Measurements from ENCODE around the gene PRRT1. TPM values are rescaled to one million over a fixed set of nuclear protein-coding genes. Genes with fewer than 3 reads are reported as not detected.
A peak's percentile ranks its signal among the peaks of the same experiment; 100 is the strongest.

The PRRT1 gene
- polyA plus RNA-seq, 2 of the 4 experiments (the other 2 are of a cell fraction), result 0.19 to 0.63 TPM

DNA sequence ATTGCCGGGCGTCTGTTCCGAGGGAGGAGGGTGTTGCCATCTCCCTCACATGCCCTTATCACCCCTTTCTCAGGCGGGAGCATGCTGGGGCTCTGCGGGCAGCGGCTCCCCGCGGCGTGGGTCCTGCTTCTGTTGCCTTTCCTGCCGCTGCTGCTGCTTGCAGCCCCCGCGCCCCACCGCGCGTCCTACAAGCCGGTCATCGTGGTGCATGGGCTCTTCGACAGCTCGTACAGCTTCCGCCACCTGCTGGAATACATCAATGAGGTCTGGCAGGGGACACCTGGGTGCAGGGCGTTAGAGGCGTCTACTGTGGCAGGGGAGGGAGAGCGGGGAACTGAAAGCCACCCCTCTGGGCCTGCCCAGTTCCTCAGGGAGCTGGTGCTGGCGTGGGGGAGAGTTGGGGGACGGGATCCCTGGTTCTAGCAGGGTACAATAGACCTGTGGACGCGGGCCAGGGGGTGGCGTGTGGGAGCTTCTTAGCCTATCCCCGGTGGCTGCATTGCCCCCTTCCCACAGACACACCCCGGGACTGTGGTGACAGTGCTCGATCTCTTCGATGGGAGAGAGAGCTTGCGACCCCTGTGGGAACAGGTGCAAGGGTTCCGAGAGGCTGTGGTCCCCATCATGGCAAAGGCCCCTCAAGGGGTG, 2.9 kb upstream of the PRRT1 start:
- Histone ChIP-seq H3K9me3 (no peaks in the 10 kb centered on the region), H3K4me3 (peak overlapping the region; percentile 59), H3K4me2 (peak overlapping the region; percentile 86), H3K4me1 (peaks cover 14% of the 10 kb centered on the region; the same call in 2 of the 3 replicates), H3K27ac (peak overlapping the region; percentile 81 to 85)
- no peak for TF ChIP-seq TFCP2L1 (CRISPR knock-in tag; IDR thresholded peaks at IDR 0.05)
- no peak for TF ChIP-seq MYC (IDR thresholded peaks at IDR 0.05; ENCODE audit: borderline replicate concordance, low read length)
- TF ChIP-seq ZSCAN20 (CRISPR knock-in tag; IDR thresholded peaks at IDR 0.05), result no peak
- TF ChIP-seq, protein P1, sequence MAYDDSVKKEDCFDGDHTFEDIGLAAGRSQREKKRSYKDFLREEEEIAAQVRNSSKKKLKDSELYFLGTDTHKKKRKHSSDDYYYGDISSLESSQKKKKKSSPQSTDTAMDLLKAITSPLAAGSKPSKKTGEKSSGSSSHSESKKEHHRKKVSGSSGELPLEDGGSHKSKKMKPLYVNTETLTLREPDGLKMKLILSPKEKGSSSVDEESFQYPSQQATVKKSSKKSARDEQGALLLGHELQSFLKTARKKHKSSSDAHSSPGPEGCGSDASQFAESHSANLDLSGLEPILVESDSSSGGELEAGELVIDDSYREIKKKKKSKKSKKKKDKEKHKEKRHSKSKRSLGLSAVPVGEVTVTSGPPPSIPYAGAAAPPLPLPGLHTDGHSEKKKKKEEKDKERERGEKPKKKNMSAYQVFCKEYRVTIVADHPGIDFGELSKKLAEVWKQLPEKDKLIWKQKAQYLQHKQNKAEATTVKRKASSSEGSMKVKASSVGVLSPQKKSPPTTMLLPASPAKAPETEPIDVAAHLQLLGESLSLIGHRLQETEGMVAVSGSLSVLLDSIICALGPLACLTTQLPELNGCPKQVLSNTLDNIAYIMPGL (CRISPR knock-in tag; IDR thresholded peaks at IDR 0.05; ENCODE audit: borderline replicate concordance), result no peak
- TF ChIP-seq, protein P2, sequence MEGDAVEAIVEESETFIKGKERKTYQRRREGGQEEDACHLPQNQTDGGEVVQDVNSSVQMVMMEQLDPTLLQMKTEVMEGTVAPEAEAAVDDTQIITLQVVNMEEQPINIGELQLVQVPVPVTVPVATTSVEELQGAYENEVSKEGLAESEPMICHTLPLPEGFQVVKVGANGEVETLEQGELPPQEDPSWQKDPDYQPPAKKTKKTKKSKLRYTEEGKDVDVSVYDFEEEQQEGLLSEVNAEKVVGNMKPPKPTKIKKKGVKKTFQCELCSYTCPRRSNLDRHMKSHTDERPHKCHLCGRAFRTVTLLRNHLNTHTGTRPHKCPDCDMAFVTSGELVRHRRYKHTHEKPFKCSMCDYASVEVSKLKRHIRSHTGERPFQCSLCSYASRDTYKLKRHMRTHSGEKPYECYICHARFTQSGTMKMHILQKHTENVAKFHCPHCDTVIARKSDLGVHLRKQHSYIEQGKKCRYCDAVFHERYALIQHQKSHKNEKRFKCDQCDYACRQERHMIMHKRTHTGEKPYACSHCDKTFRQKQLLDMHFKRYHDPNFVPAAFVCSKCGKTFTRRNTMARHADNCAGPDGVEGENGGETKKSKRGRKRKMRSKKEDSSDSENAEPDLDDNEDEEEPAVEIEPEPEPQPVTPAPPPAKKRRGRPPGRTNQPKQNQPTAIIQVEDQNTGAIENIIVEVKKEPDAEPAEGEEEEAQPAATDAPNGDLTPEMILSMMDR (IDR thresholded peaks at IDR 0.05), result peak; percentile 44
- peak; percentile 57 for TF ChIP-seq SMC3 (IDR thresholded peaks at IDR 0.05)
- TF ChIP-seq CBX8 (IDR thresholded peaks at IDR 0.05), result no peak
- TF ChIP-seq RAD21 (conservative IDR thresholded peaks at IDR 0.05 in 1 of 2, IDR thresholded peaks at IDR 0.05 in 1 of 2), result peak; percentile 64 to 65
- TF ChIP-seq, protein P3, sequence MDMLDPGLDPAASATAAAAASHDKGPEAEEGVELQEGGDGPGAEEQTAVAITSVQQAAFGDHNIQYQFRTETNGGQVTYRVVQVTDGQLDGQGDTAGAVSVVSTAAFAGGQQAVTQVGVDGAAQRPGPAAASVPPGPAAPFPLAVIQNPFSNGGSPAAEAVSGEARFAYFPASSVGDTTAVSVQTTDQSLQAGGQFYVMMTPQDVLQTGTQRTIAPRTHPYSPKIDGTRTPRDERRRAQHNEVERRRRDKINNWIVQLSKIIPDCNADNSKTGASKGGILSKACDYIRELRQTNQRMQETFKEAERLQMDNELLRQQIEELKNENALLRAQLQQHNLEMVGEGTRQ (IDR thresholded peaks at IDR 0.05), result no peak
- peak; percentile 38; the same call in 1 of the 2 replicates for TF ChIP-seq KDM5A (IDR thresholded peaks at IDR 0.05)
- ChIA-PET POLR2A (interaction anchor here (1.0 to 1.2 kb wide), 2 partner anchors 24 to 36 kb away, joined by 3 read pairs; no protein-coding TSS in a partner anchor), CTCF (interaction anchor here (0.5 to 1.9 kb wide), 15 partner anchors 10 to 544 kb away, joined by 3 to 18 read pairs (median 4); partner anchors contain the start of genes AGPAT1, ATF6B, EGFL8 and FKBPL)
- FAIRE-seq (no peak), ATAC-seq (peak; percentile 85 to 90), DNase-seq (ENCODE audit: low read depth in 1 of 2, low spot score in 1 of 2) (peak; percentile 69 to 71)
- 25% methylated on average over 8 of the region's 34 CpGs for WGBS (ENCODE audit: missing lambda C conversion rate)

DNA sequence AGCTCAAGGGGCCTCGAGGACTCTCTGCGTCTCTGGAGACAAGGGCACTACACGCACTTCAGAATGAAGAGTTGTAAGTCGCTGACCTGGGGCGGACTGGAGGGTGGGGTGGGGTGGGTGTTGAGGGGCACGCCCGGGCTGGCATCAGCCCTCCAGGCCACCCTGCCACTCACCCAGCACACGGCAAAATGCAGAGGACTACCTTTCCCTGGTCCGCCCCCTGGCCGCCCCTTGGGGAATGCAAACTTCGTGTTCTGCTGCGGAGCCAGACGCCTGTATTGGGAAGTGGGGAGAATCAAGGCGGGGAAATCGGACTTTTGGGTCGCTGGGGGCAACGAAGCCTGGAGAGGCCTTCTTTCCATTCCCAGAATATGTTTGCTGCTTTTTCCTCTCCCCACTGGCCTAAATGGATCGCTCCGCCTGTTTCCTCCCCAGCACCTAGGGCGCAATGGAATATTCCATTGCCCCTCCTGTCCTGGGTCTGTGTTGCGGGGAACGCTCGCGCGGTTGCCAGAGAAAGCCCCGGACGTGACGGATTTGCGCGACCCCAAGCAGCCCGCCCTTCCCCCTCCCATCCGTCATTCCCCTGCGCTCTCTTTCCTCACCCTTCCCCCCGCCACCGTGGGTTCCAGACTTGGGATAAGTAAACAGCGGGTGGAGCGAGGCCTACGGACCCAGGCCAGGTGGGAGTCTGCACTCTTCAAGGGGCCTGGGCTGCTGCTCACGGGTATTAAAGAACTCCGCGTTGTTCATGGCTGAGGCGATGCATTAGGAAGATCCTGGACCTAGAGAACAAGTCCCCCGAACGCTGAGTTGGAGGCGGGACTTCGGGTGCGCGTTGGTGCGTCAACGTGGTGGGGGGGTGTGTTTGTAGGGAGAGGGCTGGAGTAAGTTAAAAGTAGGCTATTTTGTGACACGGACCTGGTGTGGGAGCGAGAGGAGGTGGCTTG, 2.1 kb upstream of the PRRT1 start, which contains the start of gene PPT2:
Gene PPT2 (plus strand): TSS at position 578 of the 950 bp plus-strand sequence. CDS start 454 bp downstream, outside the sequence.
- H3K4me3 ChIP-seq, result peak within 1 kb of the TSS; percentile 59
- no peaks in the 10 kb centered on the region for H3K9me3 ChIP-seq
- peaks cover 14% of the 10 kb centered on the region; the same call in 2 of the 3 replicates for H3K4me1 ChIP-seq
- WGBS (ENCODE audit: missing lambda C conversion rate), result 5% methylated on average over 34 of the region's 52 CpGs
- DNase-seq (ENCODE audit: low read depth in 1 of 2, low spot score in 1 of 2) (peak; percentile 45 to 85), FAIRE-seq (no peak), ATAC-seq (peak; percentile 70 to 83)
- POLR2A ChIA-PET, result interaction anchor here (1.0 to 1.2 kb wide), 3 partner anchors 23 to 67 kb away, joined by 3 read pairs; no protein-coding TSS in a partner anchor
- CTCF ChIA-PET, result interaction anchor here (0.6 to 1.9 kb wide), 12 partner anchors 10 to 245 kb away, joined by 3 to 18 read pairs (median 4); partner anchors contain the start of genes ATF6B, EGFL8, FKBPL and GPSM3
- H3K27ac ChIP-seq, result peak within 1 kb of the TSS; percentile 81 to 85
- H3K4me2 ChIP-seq, result peak within 1 kb of the TSS; percentile 86
- TF ChIP-seq, protein P1 (CRISPR knock-in tag; IDR thresholded peaks at IDR 0.05; ENCODE audit: borderline replicate concordance), result no peak
- TF ChIP-seq HOXB5 (CRISPR knock-in tag; IDR thresholded peaks at IDR 0.05) (no peak), MAFK (IDR thresholded peaks at IDR 0.05; ENCODE audit: partially characterized antibody) (no peak), TFCP2L1 (CRISPR knock-in tag; IDR thresholded peaks at IDR 0.05) (no peak), FOXS1 (CRISPR knock-in tag; IDR thresholded peaks at IDR 0.05) (no peak), GATA3 (IDR thresholded peaks at IDR 0.05; ENCODE audit: borderline replicate concordance) (no peak), TP53 (CRISPR knock-in tag; IDR thresholded peaks at IDR 0.05) (no peak), CBX8 (IDR thresholded peaks at IDR 0.05) (no peak), POLR2A (IDR thresholded peaks at IDR 0.05; ENCODE audit: low read length) (peak; percentile 13; the same call in 1 of the 2 replicates), NR3C1 (IDR thresholded peaks at IDR 0.05) (no peak), CHD2 (IDR thresholded peaks at IDR 0.05; ENCODE audit: low read length, partially characterized antibody) (peak; percentile 63), RCOR1 (IDR thresholded peaks at IDR 0.05; ENCODE audit: low read depth, low read length) (no peak), FOSL2 (IDR thresholded peaks at IDR 0.05) (no peak), FOSL2 (CRISPR knock-in tag; IDR thresholded peaks at IDR 0.05) (no peak)
- TF ChIP-seq, protein P4, sequence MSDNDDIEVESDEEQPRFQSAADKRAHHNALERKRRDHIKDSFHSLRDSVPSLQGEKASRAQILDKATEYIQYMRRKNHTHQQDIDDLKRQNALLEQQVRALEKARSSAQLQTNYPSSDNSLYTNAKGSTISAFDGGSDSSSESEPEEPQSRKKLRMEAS (IDR thresholded peaks at IDR 0.05), result 0 out of 2 replicates have a peak, but pooled peaks have one; percentile 1
- TF ChIP-seq, protein P5, sequence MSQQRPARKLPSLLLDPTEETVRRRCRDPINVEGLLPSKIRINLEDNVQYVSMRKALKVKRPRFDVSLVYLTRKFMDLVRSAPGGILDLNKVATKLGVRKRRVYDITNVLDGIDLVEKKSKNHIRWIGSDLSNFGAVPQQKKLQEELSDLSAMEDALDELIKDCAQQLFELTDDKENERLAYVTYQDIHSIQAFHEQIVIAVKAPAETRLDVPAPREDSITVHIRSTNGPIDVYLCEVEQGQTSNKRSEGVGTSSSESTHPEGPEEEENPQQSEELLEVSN (IDR thresholded peaks at IDR 0.05; ENCODE audit: borderline replicate concordance, low read depth), result no peak
- TF ChIP-seq, protein P2 (IDR thresholded peaks at IDR 0.05), result no peak
